Esophagus squamous epithelium (tissue), 4 donors: ENCODE data around the gene VPS35L.

Experiments used
- CTCF ChIP-seq, 6 experiments: fragments of 450-650 bp in 4 of 6; fragments of 200-600 bp in 2 of 6; sonication (generic) in 2 of 6; IDR thresholded peaks; one replicate each; pipeline ENCODE4 v1.5.1; 2016 to 2019; ENCODE audit warnings: antibody characterized with exemption in 6 of 6, mild to moderate bottlenecking in 4 of 6, moderate library complexity in 4 of 6
- POLR2A ChIP-seq, 4 donors: fragments of 450-650 bp; IDR thresholded peaks; one replicate each; pipeline ENCODE4 v1.6.1; 2017; ENCODE audit warnings: antibody characterized with exemption in 4 of 4, mild to moderate bottlenecking in 4 of 4, moderate library complexity in 3 of 4

- TF ChIP-seq CTCF (IDR thresholded peaks at IDR 0.05): no peak
- TF ChIP-seq POLR2A (IDR thresholded peaks at IDR 0.05): no peak
Measured at GRCh38 chr16:19664166-19664565, 108.7 kb downstream of the VPS35L start.
